NB4 (cell line): ENCODE measurements around the gene CYP27C1.

ENCODE experiments used
- MAX ChIP-seq: IDR thresholded peaks from 2 replicates; pipeline ENCODE4 v1.6.1; 2011; ENCODE audit warnings: low read depth, low read length
- TF ChIP-seq, protein P1 (sequence below): IDR thresholded peaks from one replicate; pipeline ENCODE4 v1.5.1; 2012; ENCODE audit warnings: low read depth, low read length

DNA sequence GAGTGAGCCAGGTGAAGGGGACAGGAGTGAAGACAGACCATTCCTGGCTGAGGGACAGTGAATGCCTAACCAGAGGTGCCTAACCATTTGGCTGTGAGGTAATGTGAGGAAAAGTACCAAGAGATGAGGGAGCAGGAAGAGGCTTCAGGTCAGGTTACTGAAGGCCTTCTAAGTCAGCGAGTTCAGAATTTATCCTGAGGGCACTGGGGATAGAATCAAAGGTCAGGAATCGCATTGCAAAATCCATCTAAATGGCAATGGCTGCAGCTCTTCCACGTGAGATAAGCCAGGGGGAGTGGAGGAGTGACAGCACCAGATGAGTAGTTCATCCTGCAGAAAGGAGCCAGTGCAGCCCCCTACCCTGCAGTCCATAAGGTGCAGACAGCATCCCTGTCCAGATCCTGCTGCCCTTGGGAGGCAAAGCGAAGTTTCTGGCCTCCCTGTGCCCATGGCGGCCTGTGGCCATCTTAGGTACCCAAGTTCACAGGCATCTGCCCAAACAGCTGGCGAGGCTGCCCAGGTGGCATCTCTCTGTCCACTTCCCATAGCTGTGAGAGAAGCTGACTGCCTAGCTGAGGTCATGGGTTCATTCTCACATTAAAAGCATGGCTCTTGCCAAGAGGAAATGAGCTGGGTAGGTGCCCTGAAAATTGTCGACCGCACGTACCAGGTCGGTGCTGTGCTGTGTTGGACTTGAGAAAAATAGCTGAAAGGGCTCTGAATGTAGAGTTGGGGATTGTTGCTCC is 49.5 kb downstream of the CYP27C1 start:
- TF ChIP-seq, protein P1, sequence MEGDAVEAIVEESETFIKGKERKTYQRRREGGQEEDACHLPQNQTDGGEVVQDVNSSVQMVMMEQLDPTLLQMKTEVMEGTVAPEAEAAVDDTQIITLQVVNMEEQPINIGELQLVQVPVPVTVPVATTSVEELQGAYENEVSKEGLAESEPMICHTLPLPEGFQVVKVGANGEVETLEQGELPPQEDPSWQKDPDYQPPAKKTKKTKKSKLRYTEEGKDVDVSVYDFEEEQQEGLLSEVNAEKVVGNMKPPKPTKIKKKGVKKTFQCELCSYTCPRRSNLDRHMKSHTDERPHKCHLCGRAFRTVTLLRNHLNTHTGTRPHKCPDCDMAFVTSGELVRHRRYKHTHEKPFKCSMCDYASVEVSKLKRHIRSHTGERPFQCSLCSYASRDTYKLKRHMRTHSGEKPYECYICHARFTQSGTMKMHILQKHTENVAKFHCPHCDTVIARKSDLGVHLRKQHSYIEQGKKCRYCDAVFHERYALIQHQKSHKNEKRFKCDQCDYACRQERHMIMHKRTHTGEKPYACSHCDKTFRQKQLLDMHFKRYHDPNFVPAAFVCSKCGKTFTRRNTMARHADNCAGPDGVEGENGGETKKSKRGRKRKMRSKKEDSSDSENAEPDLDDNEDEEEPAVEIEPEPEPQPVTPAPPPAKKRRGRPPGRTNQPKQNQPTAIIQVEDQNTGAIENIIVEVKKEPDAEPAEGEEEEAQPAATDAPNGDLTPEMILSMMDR = no peak
- no peak for TF ChIP-seq MAX
